Endothelial cell of umbilical vein (primary cell): ENCODE results near the gene ZSCAN26. TPM values are rescaled to one million over a fixed set of nuclear protein-coding genes. Genes with fewer than 3 reads are reported as not detected.

ENCODE experiments used
- BruUV-seq: library from RNA; stranded (reverse); fragments of 400-500 nt; replicated peaks from 2 replicates; lab custom pipeline; 2021; lab: Mats Ljungman, UMichigan
- CTCF ChIA-PET: fragments of 300-600, 350-600 bp; sonication (Branson Sonifier 250); formaldehyde crosslinking; loops from one replicate; lab custom pipeline; 2021; ENCODE audit warnings: antibody characterized with exemption, inconsistent platforms; lab: Charles Lee
- POLR2A ChIA-PET: fragments of 300-600, 350-600 bp; sonication (Branson Sonifier 250); formaldehyde crosslinking; loops from one replicate; lab custom pipeline; 2021; ENCODE audit warnings: antibody characterized with exemption, inconsistent platforms; lab: Charles Lee
- DNase-seq: peaks from one replicate; pipeline ENCODE4 v3.0.0-alpha.2; 2011; ENCODE audit warnings: low read depth, low spot score
- FAIRE-seq: peaks from 2 replicates; lab custom pipeline; 2011; peaks lifted over from hg19 to GRCh38; lab: Jason Lieb, UNC
- H2AFZ ChIP-seq: 2 replicates; pipeline ENCODE4 v1.6.0; 2012; ENCODE audit warnings: low read depth, low read length, control low read depth, inconsistent platforms
- H3K27ac ChIP-seq: 2 replicates; pipeline ENCODE4 v1.5.1; 2011; ENCODE audit warnings: low read depth, mild to moderate bottlenecking, control low read depth, low read length, moderate library complexity; ENCODE audit not compliant: insufficient read depth
- H3K27me3 ChIP-seq, 2 experiments: 2 replicates each; pipeline versions ENCODE4 v1.6.0 to v1.6.1; 2011; ENCODE audit warnings: low read length in 2 of 2, mixed read lengths in 1 of 2; ENCODE audit not compliant: control insufficient read depth in 2 of 2, insufficient read depth in 2 of 2
- H3K36me3 ChIP-seq, 2 experiments: 2 replicates in 1 of 2; 3 replicates in 1 of 2; pipeline ENCODE4 v1.5.1; 2011; ENCODE audit warnings: low read length in 2 of 2, mild to moderate bottlenecking in 1 of 2, moderate library complexity in 1 of 2; ENCODE audit not compliant: control insufficient read depth in 2 of 2, insufficient read depth in 2 of 2; ENCODE audit errors: extremely low read depth in 1 of 2
- H3K4me1 ChIP-seq: 3 replicates; pipeline ENCODE4 v1.5.1; 2011; ENCODE audit warnings: mild to moderate bottlenecking, low read length; ENCODE audit not compliant: control insufficient read depth, insufficient read depth; ENCODE audit errors: extremely low read depth
- H3K4me2 ChIP-seq: 2 replicates; pipeline ENCODE4 v1.6.1; 2011; ENCODE audit warnings: low read length, control low read depth, mixed read lengths; ENCODE audit not compliant: insufficient read depth
- H3K4me3 ChIP-seq, 3 experiments: fragments of 200-600 bp in 1 of 3; sonication (generic), shearing (Covaris generic) in 1 of 3; replicated peaks in 1 of 3; 2 replicates each; pipeline ENCODE4 v1.5.1; 2011 to 2016; ENCODE audit warnings: control low read depth in 3 of 3, low read length in 3 of 3, mild to moderate bottlenecking in 2 of 3, inconsistent platforms in 1 of 3, low read depth in 1 of 3, moderate library complexity in 1 of 3; ENCODE audit not compliant: insufficient read depth in 1 of 3
- H3K79me2 ChIP-seq: 2 replicates; pipeline ENCODE4 v1.6.0; 2012; ENCODE audit warnings: low read length, inconsistent platforms; ENCODE audit not compliant: control insufficient read depth, insufficient read depth
- H3K9ac ChIP-seq: replicated peaks from 2 replicates; pipeline ENCODE3; 2011; ENCODE audit warnings: low read length, control low read depth; ENCODE audit not compliant: insufficient read depth; ENCODE audit errors: extremely low read depth
- H3K9me1 ChIP-seq: replicated peaks from 3 replicates; pipeline ENCODE4 v1.6.0; 2011; ENCODE audit warnings: mild to moderate bottlenecking, low read length; ENCODE audit not compliant: control insufficient read depth, insufficient read depth; ENCODE audit errors: extremely low read depth
- H3K9me3 ChIP-seq: replicated peaks from 2 replicates; pipeline ENCODE4 v1.5.1; 2012; ENCODE audit warnings: low read length, inconsistent platforms; ENCODE audit not compliant: control insufficient read depth, insufficient read depth
- H4K20me1 ChIP-seq: replicated peaks from 2 replicates; pipeline ENCODE3; 2011; ENCODE audit warnings: mild to moderate bottlenecking, low read length; ENCODE audit not compliant: control insufficient read depth, insufficient read depth; ENCODE audit errors: extremely low read depth
- FOS ChIP-seq: IDR thresholded peaks from 2 replicates; pipeline ENCODE4 v1.6.1; 2011; ENCODE audit warnings: mild to moderate bottlenecking, low read length, moderate library complexity, borderline replicate concordance; ENCODE audit not compliant: insufficient read depth
- GATA2 ChIP-seq: IDR thresholded peaks from 2 replicates; pipeline ENCODE4 v1.7.0; 2011; ENCODE audit warnings: low read depth, mild to moderate bottlenecking, moderate library complexity, mixed read lengths, low read length; ENCODE audit not compliant: insufficient read length, insufficient read depth
- MYC ChIP-seq: IDR thresholded peaks from one replicate; pipeline ENCODE4 v1.6.1; 2011; ENCODE audit warnings: mild to moderate bottlenecking, low read depth, low read length
- POLR2A ChIP-seq: IDR thresholded peaks from 2 replicates; pipeline ENCODE4 v1.6.1; 2012; ENCODE audit warnings: low read depth, mild to moderate bottlenecking, control low read depth, low read length
- POLR2AphosphoS5 ChIP-seq: IDR thresholded peaks from 2 replicates; pipeline ENCODE4 v1.6.1; 2012; ENCODE audit warnings: low read depth, mild to moderate bottlenecking, control low read depth, low read length, moderate library complexity; ENCODE audit not compliant: insufficient read depth
- dilution Hi-C: fragments of 300-500 bp; cut with MboI; formaldehyde crosslinking; loops from one replicate; pipeline ENCODE4 v1.15.0; 2019; ENCODE audit warnings: low sequenced_read_pairs; ENCODE audit not compliant: extremely low pct_ligation_motif_present
- intact Hi-C: fragments of 100-400 bp; cut with micrococcal nuclease; formaldehyde crosslinking; loops from one replicate; pipeline ENCODE4 v1.10.0; 2022
- polyA plus RNA-seq, 4 experiments: library from polyadenylated mRNA; depleted of rRNA in 3 of 4; stranded (reverse) in 3 of 4; unstranded in 1 of 4; fragments of >200 nt; gene quantifications; 2 replicates each; pipeline versions ENCODE4 v1.2.1 to v1.2.3, GENCODE V29; 2011 to 2012; ENCODE audit warnings: missing spikeins in 1 of 4
- total RNA-seq: library from RNA; stranded (reverse); gene quantifications from 2 replicates; pipeline ENCODE4 v1.2.3, GENCODE V29; 2021

The ZSCAN26 gene
- total and polyA plus RNA-seq, 2 donors (not counting 3 experiments of a cell fraction or from before 2014, with no cell fraction given) = 12.8 to 14.1 TPM

GRCh38 chr6:28281288-28282064 lies 14.5 kb downstream of the ZSCAN26 start, which contains the start of gene PGBD1:
PGBD1 (plus strand) TSS chr6:28281572; CDS start chr6:28283814, 2,242 bp downstream.
- intact Hi-C loops (loop anchor here (1.0 to 10.0 kb wide), 10 partner anchors 15 to 403 kb away; partner anchors contain the start of genes ZKSCAN3, ZKSCAN4, ZKSCAN8 and ZNF165), dilution Hi-C loops (no loop called here)
- Histone ChIP-seq H3K9me3 (no peaks in the 10 kb centered on the region), H3K27me3 (no peaks in the 10 kb centered on the region), H3K27ac (peak within 1 kb of the TSS; percentile 46), H3K9ac (peak within 1 kb of the TSS; percentile 82), H3K9me1 (no peaks in the 10 kb centered on the region), H4K20me1 (no peaks in the 10 kb centered on the region), H3K79me2 (peaks cover 16% of the 10 kb centered on the region), H3K36me3 (peaks cover 6 to 10% of the 10 kb centered on the region in 2 experiments), H3K4me1 (peaks cover 7% of the 10 kb centered on the region), H3K4me2 (peak within 1 kb of the TSS; percentile 96), H2AFZ (peak within 1 kb of the TSS; percentile 91), H3K4me3 (peak within 1 kb of the TSS; percentile 68 to 96 (median 93))
- no peak for TF ChIP-seq GATA2
- peak; percentile 79 for TF ChIP-seq POLR2AphosphoS5
- TF ChIP-seq POLR2A = peak; percentile 81
- no peak for TF ChIP-seq MYC
- CTCF ChIA-PET = interaction anchor here (0.7 to 1.8 kb wide), 7 partner anchors 14 to 162 kb away, joined by 3 to 19 read pairs (median 5); partner anchors contain the start of genes ZKSCAN4, ZKSCAN8, ZSCAN23 and ZSCAN26
- POLR2A ChIA-PET = interaction anchor here (0.5 to 2.1 kb wide), 5 partner anchors 14 to 90 kb away, joined by 3 to 7 read pairs (median 5); partner anchors contain the start of genes ZKSCAN4, ZSCAN26 and ZSCAN31
- DNase-seq (peak; percentile 77), FAIRE-seq (peak; percentile 59)
- no TSS peak for BruUV-seq

- no peaks in the 10 kb centered on the region for H4K20me1 ChIP-seq
- H3K27me3 ChIP-seq = no peaks in the 10 kb centered on the region
- peaks cover 7% of the 10 kb centered on the region for H3K4me1 ChIP-seq
- H3K9ac ChIP-seq = no peak overlapping the region
- H3K79me2 ChIP-seq = peaks cover 16% of the 10 kb centered on the region
- intact Hi-C loops (loop anchor here (5.0 to 10.0 kb wide), 3 partner anchors 54 to 402 kb away; partner anchors contain the start of genes ZNF165 and ZSCAN31), dilution Hi-C loops (no loop called here)
- H2AFZ ChIP-seq = no peak overlapping the region
- H3K9me3 ChIP-seq = no peaks in the 10 kb centered on the region
- peaks cover 7 to 8% of the 10 kb centered on the region in 2 experiments for H3K36me3 ChIP-seq
- TF ChIP-seq FOS = no peak
- no peak for FAIRE-seq
- H3K9me1 ChIP-seq = no peaks in the 10 kb centered on the region
- CTCF ChIA-PET = interaction anchor here (0.6 kb wide), 1 partner anchor 48 kb away, joined by 3 read pairs; no protein-coding TSS in a partner anchor
- POLR2A ChIA-PET = interaction anchor here (0.6 to 2.1 kb wide), 3 partner anchors 52 to 100 kb away, joined by 3 to 7 read pairs (median 3); no protein-coding TSS in a partner anchor
- no peak for DNase-seq
- no peak overlapping the region for H3K27ac ChIP-seq
- no TSS peak for BruUV-seq
- H3K4me2 ChIP-seq = no peak overlapping the region
- no peak overlapping the region for H3K4me3 ChIP-seq
Observed at GRCh38 chr6:28282926-28283325, 16.0 kb downstream of the ZSCAN26 start.
